CD4-positive, alpha-beta T cell treated with Interleukin-6 for 4 hours (primary cell): ENCODE results near the gene CLEC7A.

Source experiments
- DNase-seq: peaks from one replicate; pipeline ENCODE4 v3.0.0-alpha.2; 2020; ENCODE audit warnings: mixed read lengths

CLEC7A gene

GRCh38 chr12:10088955-10089900 lies 40.8 kb downstream of the CLEC7A start:
- no peak for DNase-seq

- no peak for DNase-seq
These were observed 42.0 kb downstream of the CLEC7A start for GRCh38 chr12:10088031-10088430.

- DNase-seq = no peak
These were observed 43.6 kb downstream of the CLEC7A start for GRCh38 chr12:10086387-10086786.

DNA sequence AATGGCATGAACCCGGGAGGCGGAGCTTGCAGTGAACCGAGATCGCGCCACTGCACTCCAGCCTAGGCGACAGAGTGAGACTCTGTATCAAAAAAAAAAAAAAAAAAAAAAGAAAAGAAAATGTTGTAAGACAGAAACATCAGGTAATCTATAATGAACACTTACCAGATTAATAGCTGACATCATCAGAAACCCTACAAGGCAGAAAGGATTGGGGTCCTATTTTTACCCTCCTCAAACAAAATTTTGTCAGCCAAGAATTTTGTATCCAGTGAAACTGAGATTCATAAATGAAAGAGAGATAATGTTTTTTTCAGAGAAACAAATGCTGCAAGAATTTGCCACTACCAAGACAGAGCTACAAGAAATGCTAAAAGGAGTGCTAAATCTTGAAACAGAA lies 45.3 kb downstream of the CLEC7A start:
- no peak for DNase-seq

DNA sequence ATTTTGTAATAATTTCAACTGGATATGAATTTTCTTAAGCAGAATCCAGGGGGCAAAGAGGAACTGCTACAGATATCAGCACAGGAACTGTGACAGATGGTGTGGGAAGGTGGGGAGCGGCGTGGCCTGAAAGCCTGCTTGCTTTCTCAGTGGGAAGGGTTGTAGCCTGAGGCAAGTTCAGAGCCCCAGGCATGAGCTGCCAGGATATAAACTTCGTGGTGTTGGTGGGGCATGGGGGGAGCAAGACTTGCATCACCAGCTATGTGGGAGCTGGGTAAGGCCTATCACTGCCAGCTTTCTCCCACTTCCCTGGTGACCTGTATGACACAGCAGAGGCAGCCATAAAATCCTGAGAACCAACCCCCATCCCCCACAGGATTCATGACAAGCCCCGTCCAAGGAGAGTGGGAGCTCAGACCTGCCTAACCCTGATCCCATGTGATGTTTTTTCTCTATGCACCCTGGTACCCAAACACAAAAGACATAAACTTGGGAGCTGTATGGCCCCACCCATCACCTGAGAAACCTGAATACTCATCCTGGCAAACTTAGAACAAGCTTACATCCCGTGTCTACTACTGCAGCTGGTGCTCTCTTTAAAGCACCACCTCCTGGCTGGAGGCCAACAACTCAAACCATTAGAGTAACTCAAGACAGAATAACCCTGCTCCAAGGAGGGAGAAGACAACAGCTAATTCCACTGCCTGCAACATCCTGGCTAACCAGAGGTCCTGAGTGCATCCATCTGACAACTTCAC lies 47.7 kb downstream of the CLEC7A start:
- no peak for DNase-seq

DNA sequence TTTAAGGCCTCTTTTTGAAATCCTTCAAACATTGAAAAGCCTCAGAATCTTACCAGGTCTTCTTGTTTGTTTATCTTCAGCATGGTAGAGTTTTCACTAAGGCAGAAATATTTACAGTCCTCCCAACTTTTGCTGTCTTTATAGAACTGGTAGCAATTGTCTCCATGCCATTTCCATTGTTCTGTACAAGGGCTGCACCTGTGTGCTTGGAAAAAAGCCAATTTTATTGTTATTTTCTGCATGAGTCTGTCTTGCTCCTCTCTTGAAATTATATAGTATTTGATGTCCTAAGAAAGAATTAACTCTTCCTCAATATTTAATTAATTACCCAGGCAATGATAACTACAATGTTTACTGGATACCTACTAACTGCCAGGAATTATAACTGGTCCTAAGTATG lies 54.5 kb downstream of the CLEC7A start:
- no peak for DNase-seq

GRCh38 chr12:10073261-10073660 lies 56.7 kb downstream of the CLEC7A start:
- no peak for DNase-seq

DNA sequence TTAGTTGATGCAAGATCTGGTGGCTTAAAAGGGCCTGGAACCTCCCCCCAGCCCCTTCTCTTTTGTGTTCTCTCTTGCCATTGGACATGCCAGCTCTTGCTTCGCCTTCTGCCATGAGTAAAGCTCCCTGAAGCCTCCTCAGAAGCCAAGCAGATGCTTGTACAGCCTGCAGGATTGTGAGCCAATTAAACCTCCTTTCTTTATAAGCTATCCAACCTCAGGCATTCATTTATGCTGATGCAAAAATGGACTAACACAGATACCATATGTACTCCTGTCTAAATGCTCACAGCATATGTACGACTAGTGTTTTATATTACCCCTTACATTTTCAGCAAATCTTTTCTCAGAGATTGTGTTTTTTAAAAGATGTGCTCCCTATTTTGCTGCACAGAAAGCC lies 57.9 kb downstream of the CLEC7A start:
- DNase-seq = no peak

- no peak for DNase-seq
These were observed 59.6 kb downstream of the CLEC7A start for GRCh38 chr12:10070380-10070779.

- DNase-seq = no peak
These were observed 60.0 kb downstream of the CLEC7A start for GRCh38 chr12:10069976-10070375.

- DNase-seq = no peak
These were observed 60.9 kb downstream of the CLEC7A start for GRCh38 chr12:10069099-10069498.

- DNase-seq = no peak
These were observed 61.4 kb downstream of the CLEC7A start for GRCh38 chr12:10068644-10069043.

DNA sequence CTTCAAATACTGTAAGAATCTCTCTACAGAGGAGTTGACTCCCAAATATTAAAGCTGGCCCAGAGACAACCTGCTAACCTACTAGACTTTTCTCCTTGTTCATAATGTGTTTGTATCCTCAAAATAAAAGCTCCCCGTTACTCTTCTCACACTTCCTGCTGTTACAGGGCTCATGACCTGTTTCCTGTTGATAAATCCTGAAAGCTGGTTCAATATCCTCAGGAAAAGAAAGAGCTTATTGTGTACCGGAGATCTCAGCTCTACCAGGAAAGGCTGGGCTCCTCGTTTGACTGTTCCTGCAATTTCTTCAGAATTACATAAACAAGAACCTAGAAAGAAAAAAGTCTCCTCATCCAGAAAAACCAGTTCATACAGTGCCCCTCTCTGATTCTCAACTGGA lies 62.1 kb downstream of the CLEC7A start:
- no peak for DNase-seq

GRCh38 chr12:10067264-10067663 lies 62.7 kb downstream of the CLEC7A start:
- DNase-seq = no peak
